GM21786 (cell line): Measurements from ENCODE around the gene LAPTM5.

ENCODE experiments used
- ATAC-seq: cut with Tn5 transposase; IDR thresholded peaks from one replicate; pipeline ENCODE4 v1.9.1; 2021; ENCODE audit not compliant: unreplicated experiment

LAPTM5 gene

DNA sequence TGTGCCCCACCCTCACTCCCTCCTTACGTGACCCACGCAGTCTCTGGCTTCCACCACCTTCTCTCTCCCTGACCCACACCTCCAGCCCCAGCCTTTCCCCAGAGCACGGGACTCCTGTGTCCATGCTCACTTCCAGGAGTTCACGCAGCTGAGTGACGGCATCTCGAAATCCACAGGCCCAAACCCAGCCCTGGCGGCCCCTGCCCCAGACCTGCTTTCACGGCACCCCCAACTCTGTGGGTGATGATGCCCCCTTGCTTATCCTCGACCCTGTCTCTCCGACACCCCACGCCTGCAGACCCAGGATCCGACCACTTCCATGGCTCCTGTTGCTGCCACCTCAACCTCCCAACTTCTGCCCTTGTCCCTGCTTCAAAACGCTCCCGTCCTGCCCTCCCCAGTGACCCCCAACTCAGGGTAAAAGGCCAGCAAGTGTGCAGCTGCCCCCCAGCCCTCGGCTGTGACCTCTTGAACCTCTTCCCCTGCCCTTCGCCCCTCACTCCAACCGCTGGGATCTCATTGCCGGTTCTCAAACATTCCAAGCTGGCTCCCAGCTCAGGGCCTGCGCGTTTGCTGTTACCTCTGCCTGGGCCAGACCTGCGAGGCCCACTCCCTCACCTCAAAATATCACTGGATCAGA is 30.4 kb upstream of the LAPTM5 start:
- no peak for ATAC-seq

DNA sequence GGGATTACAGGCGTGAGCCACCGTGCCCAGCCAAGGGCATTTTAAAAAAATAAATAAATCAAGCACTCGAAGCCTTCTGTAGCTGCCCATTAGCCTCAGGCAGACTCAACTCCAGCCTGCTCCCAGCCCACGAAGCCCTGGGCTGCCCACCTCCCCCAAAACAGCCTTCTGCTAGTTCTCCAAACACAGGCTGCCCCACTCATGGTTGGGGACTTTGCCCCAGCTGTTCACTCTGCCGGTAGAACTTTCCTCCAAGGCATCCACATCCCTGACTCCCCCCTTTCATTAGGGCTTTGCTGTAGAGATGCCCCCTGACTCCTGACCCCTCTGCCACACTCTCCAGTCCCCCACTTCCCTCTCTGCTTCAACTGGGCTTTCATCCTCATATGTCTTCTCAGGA is 29.7 kb upstream of the LAPTM5 start:
- no peak for ATAC-seq

DNA sequence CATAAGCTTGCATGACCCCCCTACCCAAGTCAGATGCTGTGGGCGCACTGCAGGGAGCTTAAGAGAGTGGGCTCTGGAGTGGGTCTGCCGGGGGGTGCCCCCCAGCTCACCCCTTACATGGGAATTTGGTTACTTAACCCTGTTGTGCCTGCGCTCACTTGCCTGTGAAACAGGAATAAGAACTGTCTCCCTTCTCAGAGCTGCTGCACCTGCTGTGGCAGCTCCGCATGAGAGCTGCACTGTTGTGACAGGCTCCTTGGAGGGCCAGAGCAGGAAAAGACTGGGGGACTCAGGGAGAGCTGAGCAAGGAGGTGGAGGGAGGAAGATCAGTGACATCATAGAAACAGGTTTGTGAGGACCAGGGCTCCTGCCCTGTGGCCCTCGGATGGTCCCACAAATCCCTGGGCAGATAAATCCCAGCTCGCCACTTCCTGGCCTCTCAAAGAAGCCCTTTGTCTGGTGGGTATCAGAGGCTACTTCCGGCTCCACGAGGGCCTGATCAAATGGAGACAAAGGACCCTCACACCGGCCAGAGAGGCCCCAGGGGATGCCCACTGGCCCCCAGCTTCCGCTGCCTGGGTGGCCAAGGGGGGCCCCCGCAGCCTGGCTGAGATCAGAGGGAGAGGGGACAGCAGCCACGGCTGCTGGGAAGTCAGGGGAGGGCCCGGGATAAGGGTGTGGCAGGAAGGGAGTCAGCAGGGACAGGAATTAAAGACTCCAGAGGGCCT is 28.9 kb upstream of the LAPTM5 start:
- no peak for ATAC-seq

DNA sequence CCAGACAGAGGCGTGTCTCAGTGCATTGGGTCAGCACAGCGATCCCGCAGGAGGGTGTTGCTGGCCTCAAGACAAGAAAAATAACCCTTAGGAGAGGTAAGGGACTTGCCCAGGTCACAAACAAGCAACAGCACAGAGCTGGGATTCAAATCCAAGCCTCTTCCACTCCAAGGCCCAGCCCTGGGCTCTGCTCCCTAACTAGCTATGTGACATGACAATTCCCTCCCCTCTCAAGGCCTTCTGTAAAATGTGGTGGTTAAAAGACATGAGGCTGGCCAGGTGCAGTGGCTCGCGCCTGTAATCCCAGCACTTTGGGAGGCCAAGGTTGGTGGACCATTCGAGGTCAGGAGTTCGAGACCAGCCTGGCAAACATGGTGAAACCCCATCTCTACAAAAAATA is 28.1 kb upstream of the LAPTM5 start:
- no peak for ATAC-seq

DNA sequence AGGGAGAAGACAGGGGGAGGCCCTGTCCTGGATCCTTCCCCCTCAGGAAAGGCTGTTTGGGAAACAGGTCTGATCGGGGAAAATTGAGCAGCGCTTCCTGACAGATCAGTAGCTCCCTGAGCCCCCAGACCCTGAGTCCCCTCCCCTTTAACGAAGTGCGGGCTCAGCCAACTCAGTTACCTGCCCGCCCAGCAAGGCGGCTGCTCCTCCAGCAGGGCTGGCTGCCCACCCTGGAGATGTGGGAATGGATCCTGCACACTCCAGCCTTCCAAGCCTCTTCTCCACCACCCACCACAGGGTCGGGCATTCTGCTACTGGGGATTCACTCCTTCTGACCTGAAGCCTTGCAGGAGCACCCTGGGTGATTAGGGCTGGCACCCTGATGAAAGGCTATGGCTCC is 27.6 kb upstream of the LAPTM5 start:
- no peak for ATAC-seq

DNA sequence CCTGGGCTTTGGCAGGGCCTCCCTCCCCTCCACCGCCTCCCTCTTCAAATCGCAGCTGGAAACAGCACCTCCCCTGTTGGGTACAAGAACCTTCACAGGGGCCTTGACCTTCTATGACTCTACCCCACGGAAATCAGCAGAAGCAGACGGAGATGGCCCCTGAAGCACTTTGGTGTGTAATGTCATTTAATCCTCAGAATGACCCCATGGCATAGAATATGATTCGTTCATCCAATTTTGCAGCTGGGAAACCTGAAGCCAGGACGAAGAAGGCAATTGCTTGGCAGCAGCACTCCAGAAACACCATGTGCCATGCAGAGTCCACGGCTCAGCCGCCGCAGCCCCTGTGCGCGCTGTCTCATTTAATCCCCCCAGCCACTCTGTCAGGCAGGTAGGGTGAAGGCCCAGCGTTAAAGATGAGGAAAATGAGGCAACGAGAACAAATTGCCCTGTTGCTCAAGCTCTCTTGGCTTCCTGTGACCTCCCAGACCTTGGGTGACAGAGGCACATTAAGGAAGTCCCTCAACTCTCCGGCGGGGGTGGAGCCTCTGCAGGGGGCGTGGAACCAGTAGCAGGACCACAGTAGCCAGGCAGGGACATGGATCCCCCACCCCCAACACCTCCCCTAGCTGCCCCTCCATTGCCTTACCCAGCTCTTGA is 25.8 kb upstream of the LAPTM5 start:
- no peak for ATAC-seq

DNA sequence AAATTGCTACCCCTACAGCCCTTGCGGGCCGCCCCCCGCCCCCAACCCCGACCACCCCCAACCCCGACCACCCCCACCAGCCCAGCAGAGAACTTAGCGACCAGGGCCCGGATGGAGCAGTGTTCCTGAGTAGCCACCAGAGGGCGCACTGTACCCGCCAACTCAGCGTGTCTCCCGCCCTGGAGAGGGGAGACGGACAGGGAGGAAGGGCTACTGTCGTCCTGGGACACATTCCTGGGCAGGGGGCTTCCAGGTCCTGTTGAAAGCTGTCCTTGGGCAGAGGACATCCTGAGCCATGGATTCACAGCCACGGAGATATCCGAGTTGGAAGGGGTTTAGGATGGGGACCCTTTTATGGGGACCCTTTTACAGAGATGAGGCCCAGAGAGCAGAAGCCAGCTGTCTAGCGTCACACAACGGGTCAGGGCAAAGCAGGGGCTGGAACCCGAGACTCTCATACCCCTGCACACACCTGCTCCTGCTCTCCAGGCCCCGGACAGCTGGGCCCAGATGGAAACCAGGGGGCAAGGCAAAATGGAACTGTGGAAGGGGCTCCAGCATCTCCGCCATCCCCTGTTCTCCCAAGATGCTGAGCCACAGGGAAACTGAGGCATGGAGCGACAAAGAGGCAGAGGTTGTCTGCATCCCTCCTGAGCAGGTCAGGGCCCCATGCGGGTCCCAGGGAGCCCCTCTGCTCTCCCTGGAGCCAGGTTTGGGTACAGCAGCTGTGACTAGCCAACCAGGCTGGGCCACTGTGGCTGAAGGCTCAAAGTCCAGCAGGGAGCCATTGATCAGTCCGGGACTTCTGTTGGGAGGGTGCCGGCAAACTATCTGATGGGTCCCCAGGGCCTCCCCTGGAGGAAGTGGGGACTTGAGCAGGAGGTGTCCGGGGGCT is 25.0 kb upstream of the LAPTM5 start:
- ATAC-seq, result no peak

DNA sequence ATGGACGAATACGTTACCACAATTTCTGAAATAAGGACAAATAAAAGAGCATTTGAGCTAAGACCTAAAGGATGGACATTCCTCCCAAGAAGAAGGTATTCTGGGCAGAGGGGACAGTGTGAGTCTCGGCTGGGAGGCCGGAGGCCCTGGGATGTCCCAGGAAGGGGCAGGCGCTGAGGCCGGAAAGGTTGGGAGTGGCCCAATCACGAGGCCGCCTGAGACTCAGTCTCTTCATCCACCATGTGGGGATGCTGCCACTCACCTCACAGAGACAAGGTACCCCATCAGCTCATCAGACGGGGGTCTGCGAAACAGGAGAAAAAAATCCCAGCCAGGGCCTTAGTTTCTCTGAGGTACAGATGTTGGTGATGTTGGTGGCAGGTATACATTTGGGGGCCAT is 24.3 kb upstream of the LAPTM5 start:
- ATAC-seq, result no peak

DNA sequence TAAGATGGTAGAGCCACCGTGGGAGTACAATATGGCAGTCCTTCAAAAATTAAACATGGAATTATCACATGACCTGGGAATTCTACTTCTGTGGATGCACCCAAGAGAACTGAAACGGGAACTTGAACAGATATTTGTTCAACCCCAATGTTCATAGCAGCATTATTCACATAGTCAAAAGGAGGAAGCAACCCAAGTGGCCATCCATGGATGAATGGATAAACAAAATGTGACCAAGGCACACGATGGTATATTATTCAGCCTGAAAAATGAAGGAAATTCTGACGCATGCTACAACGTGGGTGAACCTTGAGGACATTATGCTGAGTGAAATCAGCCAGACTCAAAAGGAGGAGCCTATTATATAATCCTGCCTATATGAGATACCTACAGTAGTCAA is 22.8 kb upstream of the LAPTM5 start:
- no peak for ATAC-seq

DNA sequence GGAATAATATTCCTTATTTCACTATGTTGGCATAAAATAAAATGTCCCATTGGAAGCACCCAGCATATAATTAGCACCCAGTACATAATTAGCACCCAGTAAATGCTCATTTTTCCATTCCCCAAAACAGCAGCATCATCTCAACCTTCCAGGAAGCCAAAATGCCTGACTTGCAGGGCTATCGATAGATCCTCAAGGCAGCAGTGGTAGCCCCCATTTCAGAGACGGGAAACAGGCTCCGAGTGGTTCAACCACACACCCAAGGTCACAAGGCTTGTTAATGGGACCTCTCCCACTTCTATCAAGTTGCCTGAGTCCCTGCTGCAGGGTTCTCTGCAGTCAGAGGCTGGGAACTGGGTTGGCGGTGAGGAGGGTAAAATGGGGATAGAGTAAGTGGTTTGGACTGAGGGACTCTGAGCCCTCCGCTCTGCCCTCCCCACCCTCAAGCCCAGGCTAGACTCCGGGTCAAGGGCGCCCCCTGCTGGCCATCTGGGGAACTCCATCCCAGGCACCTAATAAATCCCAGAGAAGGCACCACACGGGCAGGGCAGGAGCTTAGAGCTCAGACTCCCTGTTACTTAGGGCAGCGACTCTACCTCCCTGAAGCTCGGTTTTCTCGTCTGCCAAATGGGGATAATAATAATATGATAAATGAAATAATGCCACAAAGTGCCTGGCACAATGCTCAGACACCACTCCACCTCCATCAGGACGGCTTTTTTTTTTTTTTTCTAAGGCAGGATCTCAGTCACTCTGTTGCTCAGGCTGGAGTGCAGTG is 21.9 kb upstream of the LAPTM5 start:
- peak; percentile 56 for ATAC-seq

DNA sequence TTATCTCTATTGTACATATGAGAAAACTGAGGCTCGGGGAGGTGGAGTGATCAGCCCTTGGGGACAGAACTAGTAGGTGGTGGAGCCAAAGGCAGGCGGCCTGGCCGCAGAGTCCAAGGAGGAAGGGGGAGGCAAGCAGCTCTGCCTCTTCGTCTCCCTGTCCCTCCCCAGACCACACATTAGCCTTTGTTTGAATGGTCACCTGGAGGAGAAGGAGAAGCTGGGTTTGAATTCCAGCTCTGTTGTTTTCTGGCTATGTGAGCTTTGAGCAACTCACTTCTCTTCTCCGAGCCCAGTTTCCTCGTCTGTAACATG is 21.4 kb upstream of the LAPTM5 start:
- no peak for ATAC-seq

DNA sequence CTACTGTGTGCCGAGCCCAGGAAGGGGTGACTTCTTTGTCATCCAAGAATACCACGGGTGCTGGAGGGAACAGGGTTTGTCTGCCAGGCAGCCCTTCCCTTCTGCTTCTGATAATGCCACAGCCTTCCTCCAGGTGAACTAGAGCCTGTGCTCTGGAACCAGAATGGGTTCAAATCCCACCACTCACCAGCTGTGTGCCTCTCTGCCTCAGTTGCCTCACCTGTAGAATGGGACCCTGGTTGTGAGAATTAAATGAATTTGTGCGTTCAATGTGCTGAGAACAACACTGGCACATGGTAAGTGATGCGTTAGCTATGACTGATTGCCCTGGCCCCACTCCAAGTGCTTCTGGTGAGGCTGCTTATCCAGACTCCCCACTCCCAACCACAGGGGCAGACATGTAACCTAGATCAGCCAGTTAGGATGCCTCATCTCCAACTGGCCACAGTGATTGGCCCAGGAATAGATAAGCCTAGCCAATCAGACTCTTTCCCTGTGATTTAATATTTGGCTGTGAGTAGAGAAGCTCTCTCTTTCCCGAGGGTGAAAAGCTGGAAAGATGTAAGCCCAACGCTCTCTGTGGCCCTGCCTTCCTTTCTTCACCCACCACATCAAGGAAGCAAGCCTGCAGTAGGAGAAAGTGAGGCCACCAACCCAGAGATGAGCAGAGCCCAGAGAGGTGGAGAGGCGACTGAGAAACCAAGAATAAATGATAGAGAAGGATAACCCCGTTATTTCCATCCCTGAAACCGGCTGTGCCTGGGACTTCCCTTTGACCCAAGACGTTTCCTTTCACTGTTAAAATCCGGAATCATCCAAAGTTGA is 20.8 kb upstream of the LAPTM5 start:
- ATAC-seq, result no peak

DNA sequence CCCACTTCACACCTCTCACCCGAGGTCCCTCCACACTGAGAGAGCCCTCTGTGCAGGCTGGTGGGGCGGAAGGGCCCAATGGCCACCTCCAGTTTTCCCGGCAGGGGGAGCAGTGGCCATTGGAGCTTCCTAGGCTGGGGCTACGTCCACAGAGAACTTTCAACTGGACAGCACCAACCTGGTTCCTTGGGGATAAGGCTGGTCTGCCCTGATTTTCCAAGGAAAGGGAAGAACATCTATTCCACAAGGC is 20.3 kb upstream of the LAPTM5 start:
- no peak for ATAC-seq

DNA sequence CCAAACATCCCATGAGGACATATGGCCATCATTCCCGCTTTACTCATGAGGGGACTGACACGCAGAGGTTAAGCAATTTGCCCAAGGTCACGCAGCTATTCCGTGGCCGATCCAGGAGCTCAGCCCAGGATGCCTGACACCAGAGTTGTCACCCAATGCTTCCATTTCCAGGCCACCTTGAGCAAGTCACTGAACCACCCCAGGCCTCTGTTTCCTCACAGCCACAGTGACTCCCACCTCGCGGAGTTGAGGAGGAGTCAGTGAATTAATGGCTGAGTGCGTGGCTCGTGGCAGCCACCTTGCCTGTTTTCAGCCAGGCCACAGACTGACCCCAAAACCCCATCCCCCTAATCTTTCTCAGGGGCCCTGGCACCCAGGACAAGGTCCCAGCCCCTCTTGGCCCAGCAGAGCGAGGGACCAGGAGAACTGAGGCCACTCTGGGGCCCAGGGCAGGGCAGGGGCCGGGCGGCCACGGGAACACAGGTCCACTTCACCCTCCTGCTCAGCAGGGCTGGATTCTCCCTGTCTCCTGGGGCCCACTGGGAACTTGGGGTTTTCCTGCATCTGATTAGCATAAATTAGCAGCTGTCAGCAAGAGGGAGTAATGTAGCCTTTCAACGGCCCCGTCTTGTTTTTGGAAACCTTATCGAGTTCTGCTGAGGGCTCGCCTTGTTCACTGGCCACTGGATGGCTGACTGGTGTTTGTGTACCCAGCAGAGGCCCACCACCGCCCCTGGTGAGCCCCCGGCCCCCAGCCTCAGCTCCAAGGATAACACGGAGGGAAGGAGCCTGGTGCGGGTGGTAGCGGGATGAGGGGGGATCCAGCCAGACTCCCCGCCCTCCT is 19.7 kb upstream of the LAPTM5 start:
- no peak for ATAC-seq

DNA sequence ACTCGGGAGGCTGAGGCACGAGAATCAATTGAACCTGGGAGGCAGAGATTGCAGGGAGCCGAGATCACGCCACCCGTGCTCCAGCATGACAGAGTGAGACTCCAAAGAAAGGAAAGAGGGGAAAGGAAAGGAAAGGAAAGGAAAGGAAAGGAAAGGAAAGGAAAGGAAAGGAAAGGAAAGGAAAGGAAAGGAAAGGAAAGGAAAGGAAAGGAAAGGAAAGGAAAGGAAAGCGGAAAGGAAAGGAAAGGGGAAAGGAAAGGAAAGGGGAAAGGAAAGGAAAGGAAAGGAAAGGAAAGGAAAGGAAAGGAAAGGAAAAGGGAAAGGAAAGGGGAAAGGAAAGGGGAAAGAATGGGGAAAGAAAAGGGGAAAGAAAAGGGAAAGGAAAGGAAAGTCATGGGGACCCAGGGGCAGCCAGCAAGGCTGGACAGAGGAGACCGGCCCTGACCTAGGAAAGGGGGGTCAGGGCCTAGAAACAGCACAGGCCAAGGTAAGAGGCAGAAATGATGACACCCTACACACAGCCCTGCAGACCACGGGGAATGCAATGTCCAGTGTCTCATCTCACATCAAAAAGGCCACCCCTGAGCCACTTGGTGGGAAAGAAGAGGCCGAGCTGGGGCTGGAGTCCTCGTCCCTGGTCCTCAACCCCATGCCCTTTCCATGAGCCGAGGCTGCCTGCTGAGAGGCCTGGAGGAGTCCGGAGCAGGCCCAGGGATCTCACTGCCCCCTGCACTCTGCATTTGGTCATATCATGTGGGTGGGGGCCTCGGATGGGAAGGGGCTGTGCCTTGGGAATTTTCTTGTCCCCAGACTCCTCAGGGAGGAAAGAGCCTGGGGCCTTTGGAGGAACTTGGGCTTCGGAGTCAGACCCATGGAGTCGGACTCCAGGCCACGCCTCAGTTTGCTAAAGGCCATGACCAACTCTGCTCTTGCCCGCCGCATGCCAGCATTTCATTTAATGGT is 18.8 kb upstream of the LAPTM5 start:
- no peak for ATAC-seq

DNA sequence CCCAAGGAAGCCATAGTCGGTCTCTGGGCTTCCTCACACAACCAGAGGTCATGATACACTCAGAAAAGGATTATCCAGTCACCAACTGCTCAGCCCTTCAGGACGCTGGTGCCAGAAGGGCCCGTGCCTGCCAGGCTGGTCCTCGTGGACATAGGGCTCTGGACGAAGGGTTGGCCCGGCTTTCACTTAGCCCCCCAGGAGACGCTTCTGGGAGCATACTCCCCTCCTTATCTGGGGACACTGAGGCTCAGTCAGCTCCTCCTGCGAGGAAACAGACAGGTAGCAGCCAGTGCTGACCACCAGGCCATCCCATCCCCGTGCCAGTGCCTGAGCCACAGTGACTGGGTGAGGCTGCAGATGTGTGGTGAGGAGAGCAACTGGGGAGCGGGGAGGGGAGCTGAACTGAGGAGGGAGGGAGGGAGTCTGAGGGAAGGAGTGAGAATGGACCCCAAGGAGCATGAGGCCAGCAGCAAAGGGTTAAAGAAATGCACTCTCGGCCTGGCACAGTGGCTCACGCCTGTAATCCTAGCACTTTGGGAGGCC is 17.9 kb upstream of the LAPTM5 start:
- no peak for ATAC-seq

DNA sequence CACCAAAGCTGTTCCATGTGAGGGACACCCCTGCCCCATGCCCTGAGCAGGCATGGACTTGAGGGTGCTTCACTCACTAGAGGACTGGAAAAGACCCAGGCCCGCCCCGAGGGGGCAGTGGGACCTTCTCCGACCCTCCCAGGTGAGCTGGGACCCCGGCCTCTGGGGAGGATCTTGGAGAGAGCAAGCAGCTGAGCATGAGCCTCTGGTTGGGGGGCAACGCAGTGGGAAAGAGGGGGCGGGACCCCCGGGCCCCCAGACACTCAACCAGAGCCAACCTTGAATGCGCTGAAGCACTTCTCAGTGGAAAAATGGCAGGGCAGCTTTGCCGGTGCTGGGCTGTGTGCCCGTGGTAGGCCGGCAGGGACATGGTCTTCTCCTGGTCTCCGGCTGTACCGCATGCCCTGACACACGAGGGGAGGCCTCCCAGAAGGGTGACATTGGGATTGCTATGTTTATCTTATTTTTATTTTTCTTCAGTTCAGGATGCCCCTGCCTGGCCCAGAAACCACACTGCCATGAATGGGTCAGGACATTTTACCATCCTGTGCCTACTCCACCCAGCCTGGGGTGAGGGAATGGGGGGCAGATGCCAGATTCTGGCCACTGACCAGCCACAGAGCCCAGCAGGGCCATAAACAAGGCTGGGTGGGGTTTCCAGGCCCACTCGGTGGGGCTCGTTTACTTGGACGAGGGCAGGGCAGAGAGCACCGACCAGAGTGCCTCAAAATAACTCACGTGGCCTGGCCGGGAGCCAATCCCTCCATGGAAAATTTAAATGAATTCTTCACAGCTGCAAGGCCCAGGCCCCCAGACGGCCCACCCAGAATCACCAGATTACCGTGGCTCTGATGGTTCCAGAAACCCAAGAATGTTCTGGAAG is 17.2 kb upstream of the LAPTM5 start:
- ATAC-seq, result no peak
